Measurements from ENCODE around the gene DCAF11. TPM values are rescaled to one million over a fixed set of nuclear protein-coding genes. Genes with fewer than 3 reads are reported as not detected.

DCAF11 gene
- total RNA-seq, 1 experiment from 2014 or later: 68.2 TPM

- Histone ChIP-seq H3K9me3 (ENCODE audit: low read length) (no peaks in the 10 kb centered on the region), H3K4me3 (ENCODE audit: low read length) (peak within 1 kb of the TSS; percentile 95), H3K9me2 (replicated peaks; ENCODE audit: low read length) (no peaks in the 10 kb centered on the region), H3K27me3 (ENCODE audit: low read length) (no peaks in the 10 kb centered on the region), H3K4me2 (ENCODE audit: low read length) (peak within 1 kb of the TSS; percentile 93), H4K20me1 (ENCODE audit: low read length) (no peaks in the 10 kb centered on the region), H3K36me3 (ENCODE audit: low read depth, low read length) (peaks cover 17% of the 10 kb centered on the region; the same call in 1 of the 2 replicates), H2AFZ (ENCODE audit: low read length) (peak within 1 kb of the TSS; percentile 93), H3K4me1 (ENCODE audit: insufficient read depth, low read length) (peaks cover 23% of the 10 kb centered on the region), H3K9ac (ENCODE audit: low read length) (peak within 1 kb of the TSS; percentile 80), H3K79me2 (ENCODE audit: low read length) (peaks cover 37% of the 10 kb centered on the region), H3K27ac (ENCODE audit: low read length) (no peak within 1 kb of the TSS), H3F3A (ENCODE audit: low read length, unreplicated experiment) (no peaks in the 10 kb centered on the region)
- BruUV-seq (replicated peaks): no TSS peak
- DNase-seq (peak; percentile 90), ATAC-seq (peak; percentile 86)
- TF ChIP-seq CTCF (conservative IDR thresholded peaks at IDR 0.05; ENCODE audit: low read depth, low read length): no peak
- TF ChIP-seq EZH2phosphoT487 (IDR thresholded peaks at IDR 0.05; ENCODE audit: borderline replicate concordance, low read length): no peak
- TF ChIP-seq EZH2 (IDR thresholded peaks at IDR 0.05; ENCODE audit: low read length, unreplicated experiment): no peak
- CTCF ChIA-PET: interaction anchor here (0.6 to 1.2 kb wide), 4 partner anchors 22 to 196 kb away, joined by 4 to 8 read pairs (median 5); partner anchors contain the start of genes DCAF11, IRF9 and NRL
- POLR2A ChIA-PET (ENCODE audit: unreplicated experiment): interaction anchor here (0.5 to 2.0 kb wide), 4 partner anchors 11 to 1082 kb away, joined by 4 to 14 read pairs (median 9); partner anchors contain the start of genes DCAF11, NRL and RNF31
- intact Hi-C loops (cut with micrococcal nuclease): loop anchor here (1.0 kb wide), 1 partner anchor 21 kb away; no protein-coding TSS in a partner anchor
Observed at GRCh38 chr14:24135834-24136683, 21.5 kb downstream of the DCAF11 start, which contains the start of gene PSME1. Gene PSME1 (plus strand): TSS chr14:24136194. CDS start chr14:24136263, 69 bp downstream.

- DNase-seq (peak; percentile 19), ATAC-seq (no peak)
- no peak overlapping the region for H3K27ac ChIP-seq (ENCODE audit: low read length)
- BruUV-seq (replicated peaks): no TSS peak
- peaks cover 17% of the 10 kb centered on the region; the same call in 1 of the 2 replicates for H3K36me3 ChIP-seq (ENCODE audit: low read depth, low read length)
- H3K4me3 ChIP-seq (ENCODE audit: low read length): peak overlapping the region; percentile 95
- no peak for TF ChIP-seq EZH2phosphoT487 (IDR thresholded peaks at IDR 0.05; ENCODE audit: borderline replicate concordance, low read length)
- TF ChIP-seq CTCF (conservative IDR thresholded peaks at IDR 0.05; ENCODE audit: low read depth, low read length): no peak
- TF ChIP-seq EZH2 (IDR thresholded peaks at IDR 0.05; ENCODE audit: low read length, unreplicated experiment): no peak
- H3K27me3 ChIP-seq (ENCODE audit: low read length): no peaks in the 10 kb centered on the region
- H3K9me2 ChIP-seq (replicated peaks; ENCODE audit: low read length): no peaks in the 10 kb centered on the region
- peaks cover 38% of the 10 kb centered on the region for H3K79me2 ChIP-seq (ENCODE audit: low read length)
- peak overlapping the region; percentile 80 for H3K9ac ChIP-seq (ENCODE audit: low read length)
- H3K9me3 ChIP-seq (ENCODE audit: low read length): no peaks in the 10 kb centered on the region
- H3K4me2 ChIP-seq (ENCODE audit: low read length): peak overlapping the region; percentile 93
- CTCF ChIA-PET: interaction anchor here (1.1 kb wide), 1 partner anchor 24 kb away, joined by 4 read pairs; the partner anchor contains the start of gene IRF9
- H4K20me1 ChIP-seq (ENCODE audit: low read length): no peaks in the 10 kb centered on the region
- POLR2A ChIA-PET (ENCODE audit: unreplicated experiment): interaction anchor here (2.0 kb wide), 1 partner anchor 22 kb away, joined by 14 read pairs; the partner anchor contains the start of genes DCAF11 and NRL
- intact Hi-C loops (cut with micrococcal nuclease): loop anchor here (1.0 kb wide), 1 partner anchor 22 kb away; no protein-coding TSS in a partner anchor
- peaks cover 23% of the 10 kb centered on the region for H3K4me1 ChIP-seq (ENCODE audit: insufficient read depth, low read length)
- peak overlapping the region; percentile 88; the same call in 1 of the 2 replicates for H2AFZ ChIP-seq (ENCODE audit: low read length)
- no peaks in the 10 kb centered on the region for H3F3A ChIP-seq (ENCODE audit: low read length, unreplicated experiment)
Observed at GRCh38 chr14:24136684-24137528, 22.3 kb downstream of the DCAF11 start.
